ENCODE data around the gene SEZ6L2. TPM values are rescaled to one million over a fixed set of nuclear protein-coding genes. Genes with fewer than 3 reads are reported as not detected.

Gene SEZ6L2
- 26.8 and 30.0 TPM in 2 replicates for total RNA-seq

GRCh38 chr16:29899516-29900101, at the start of gene SEZ6L2:
Gene SEZ6L2, minus strand, starts transcription at chr16:29899550. Its CDS starts 531 bp downstream, at chr16:29899019.

GRCh38 chr16:29925781-29926710, 26.7 kb upstream of the SEZ6L2 start, which contains the start of gene KCTD13:
Gene KCTD13, minus strand, starts transcription at chr16:29926226. Its CDS starts 193 bp downstream, at chr16:29926033.

GRCh38 chr16:29900102-29900887, 945 bp upstream of the SEZ6L2 start, which contains the start of gene ASPHD1:
Gene ASPHD1, plus strand, starts transcription at chr16:29900488. Its CDS starts 484 bp downstream, at chr16:29900972.

DNA sequence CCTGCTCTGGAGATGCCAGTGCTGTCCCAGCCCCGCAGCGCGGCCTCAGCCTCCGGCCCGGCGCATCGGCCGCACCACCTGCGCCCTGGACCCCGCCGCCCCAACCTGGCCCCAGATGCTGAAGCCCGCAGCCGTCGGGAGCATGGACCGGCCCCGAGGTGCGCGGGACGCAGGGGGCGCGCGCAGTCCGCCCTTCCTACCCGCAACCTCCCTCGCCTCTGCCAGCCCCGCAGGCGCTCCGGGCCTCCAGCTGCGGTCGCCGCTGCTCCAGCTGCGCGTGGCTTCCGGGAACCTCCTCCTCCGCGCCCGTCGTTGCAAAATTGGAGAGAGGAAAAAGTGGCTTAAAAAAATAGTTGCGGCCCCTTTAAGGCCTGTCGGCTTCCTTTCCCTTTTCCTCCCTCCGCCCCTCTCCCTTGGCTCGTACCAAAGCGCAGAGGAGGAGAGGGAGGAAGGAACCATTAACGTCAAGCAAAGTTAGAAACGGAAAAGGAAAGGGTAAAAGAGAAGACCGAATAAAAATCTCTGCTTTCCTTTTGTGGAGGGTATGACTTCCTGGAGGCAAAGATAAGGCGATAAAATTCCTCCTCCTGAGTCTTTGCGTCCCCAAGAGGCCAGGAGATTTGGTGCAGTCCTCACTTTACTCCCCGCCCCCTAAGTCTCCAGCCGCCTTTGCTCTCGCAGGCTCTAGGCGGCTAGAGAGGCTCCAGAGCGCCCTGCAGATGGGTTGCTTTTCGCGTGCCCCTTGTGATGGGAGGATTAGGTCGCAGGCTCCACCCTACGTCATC, 36.3 kb downstream of the SEZ6L2 start, which contains the start of gene CDIPT:
TSS of gene CDIPT (minus strand) at position 343 of the 785 bp plus-strand sequence. CDS start 369 bp downstream, outside the sequence.

Other genes with a start within 250 kb of the SEZ6L2 start
- gene SPN, start 236.3 kb downstream of the SEZ6L2 start, total RNA-seq, result not detected in 2 replicates
- gene QPRT, start 220.4 kb downstream of the SEZ6L2 start, total RNA-seq, result 76.7 and 105 TPM in 2 replicates
- not detected in 2 replicates for gene C16orf54, start 153.6 kb downstream of the SEZ6L2 start, total RNA-seq
- gene ZG16, start 121.3 kb downstream of the SEZ6L2 start, total RNA-seq, result not detected in 2 replicates
- gene KIF22, start 108.8 kb downstream of the SEZ6L2 start, total RNA-seq, result 13.1 and 22.6 TPM in 2 replicates
- gene MAZ, start 93.0 kb downstream of the SEZ6L2 start, total RNA-seq, result 173 and 200 TPM in 2 replicates
- 0.82 and 2.5 TPM in 2 replicates for gene PRRT2, start 87.4 kb downstream of the SEZ6L2 start, total RNA-seq
- gene PAGR1, start 83.4 kb downstream of the SEZ6L2 start, total RNA-seq, result 19.0 and 28.3 TPM in 2 replicates
- gene MVP, start 79.1 kb downstream of the SEZ6L2 start, total RNA-seq, result 179 and 195 TPM in 2 replicates
- gene CDIPT, start 36.3 kb downstream of the SEZ6L2 start, total RNA-seq, result 107 and 108 TPM in 2 replicates
- gene ASPHD1, start 938 bp upstream of the SEZ6L2 start, total RNA-seq, result 11.7 and 20.4 TPM in 2 replicates
- gene KCTD13, start 26.7 kb upstream of the SEZ6L2 start, total RNA-seq, result 6.2 and 10.0 TPM in 2 replicates
- gene TMEM219, start 62.5 kb upstream of the SEZ6L2 start, total RNA-seq, result 92.3 and 112 TPM in 2 replicates
- 31.2 and 44.5 TPM in 2 replicates for gene TAOK2, start 74.3 kb upstream of the SEZ6L2 start, total RNA-seq
- gene HIRIP3, start 96.1 kb upstream of the SEZ6L2 start, total RNA-seq, result 7.6 and 8.3 TPM in 2 replicates
- gene INO80E, start 96.7 kb upstream of the SEZ6L2 start, total RNA-seq, result 28.7 and 33.6 TPM in 2 replicates
- 0.60 TPM in 1 of 2 replicates, not detected in the other for gene DOC2A, start 111.5 kb upstream of the SEZ6L2 start, total RNA-seq
- not detected in 2 replicates for gene C16orf92, start 123.6 kb upstream of the SEZ6L2 start, total RNA-seq
- gene TLCD3B, start 131.7 kb upstream of the SEZ6L2 start, total RNA-seq, result not detected in 2 replicates
- gene ALDOA, start 166.2 kb upstream of the SEZ6L2 start, total RNA-seq, result 1,291 and 1,757 TPM in 2 replicates
- gene PPP4C, start 176.4 kb upstream of the SEZ6L2 start, total RNA-seq, result 63.2 and 79.7 TPM in 2 replicates
- under 0.01 TPM in 1 of 2 replicates, not detected in the other for gene TBX6, start 192.4 kb upstream of the SEZ6L2 start, total RNA-seq
- 50.2 and 89.3 TPM in 2 replicates for gene YPEL3, start 196.7 kb upstream of the SEZ6L2 start, total RNA-seq
- gene GDPD3, start 214.0 kb upstream of the SEZ6L2 start, total RNA-seq, result 0.47 and 1.2 TPM in 2 replicates
- gene MAPK3, start 223.7 kb upstream of the SEZ6L2 start, total RNA-seq, result 63.0 and 70.9 TPM in 2 replicates